OCI-LY7 (cell line): ENCODE data around the gene RTL1. TPM values are rescaled to one million over a fixed set of nuclear protein-coding genes. Genes with fewer than 3 reads are reported as not detected.
A peak's percentile ranks its signal among the peaks of the same experiment; 100 is the strongest.

Experiments used
- BruUV-seq: library from RNA; stranded (reverse); fragments of 400-500 nt; replicated peaks from 2 replicates; lab custom pipeline; 2021; lab: Mats Ljungman, UMichigan
- CTCF ChIA-PET: fragments of 300-600 bp; sonication (Branson Sonifier 250); formaldehyde crosslinking; loops from one replicate; lab custom pipeline; 2022; ENCODE audit warnings: antibody characterized with exemption; ENCODE audit not compliant: unreplicated experiment; lab: Charles Lee
- POLR2A ChIA-PET: fragments of 300-600 bp; sonication (Branson Sonifier 250); formaldehyde crosslinking; loops from one replicate; lab custom pipeline; 2022; ENCODE audit warnings: antibody characterized with exemption; lab: Charles Lee
- DNase-seq: peaks from one replicate; pipeline ENCODE4 v3.0.0-alpha.2; 2015; ENCODE audit warnings: low spot score
- H2AFZ ChIP-seq: fragments of 200-600 bp; sonication (generic), shearing (Covaris generic); 2 replicates; pipeline ENCODE4 v1.6.1; 2014; ENCODE audit warnings: mild to moderate bottlenecking, antibody characterized with exemption, low read length, moderate library complexity
- H3K27ac ChIP-seq: fragments of 200-600 bp; sonication (generic); 2 replicates; pipeline ENCODE4 v1.5.1; 2014; ENCODE audit warnings: mixed run types, low read depth, mild to moderate bottlenecking, moderate library complexity, low read length, inconsistent platforms; ENCODE audit not compliant: poor library complexity, severe bottlenecking
- H3K36me3 ChIP-seq: fragments of 200-600 bp; sonication (generic); 2 replicates; pipeline ENCODE4 v1.6.1; 2014; ENCODE audit warnings: mild to moderate bottlenecking, antibody characterized with exemption, low read length, moderate library complexity, mixed read lengths; ENCODE audit not compliant: insufficient read depth
- H3K4me1 ChIP-seq: fragments of 200-600 bp; sonication (generic); 2 replicates; pipeline ENCODE4 v1.5.1; 2014; ENCODE audit warnings: mild to moderate bottlenecking, low read length; ENCODE audit not compliant: insufficient read depth, poor library complexity, severe bottlenecking
- H3K4me2 ChIP-seq: fragments of 200-600 bp; sonication (generic); 2 replicates; pipeline ENCODE4 v1.6.1; 2014; ENCODE audit warnings: mild to moderate bottlenecking, low read length
- H3K4me3 ChIP-seq: fragments of 200-600 bp; sonication (generic); 2 replicates; pipeline ENCODE4 v1.5.1; 2014; ENCODE audit warnings: mild to moderate bottlenecking, low read depth, low read length; ENCODE audit not compliant: poor library complexity, severe bottlenecking
- H3K79me2 ChIP-seq: fragments of 200-600 bp; sonication (generic); 2 replicates; pipeline ENCODE4 v1.6.1; 2016; ENCODE audit warnings: low read depth, mild to moderate bottlenecking, low read length, moderate library complexity, mixed read lengths; ENCODE audit not compliant: insufficient read depth
- H3K9me2 ChIP-seq: fragments of 200-600 bp; sonication (generic); 2 replicates; pipeline ENCODE4 v1.6.1; 2016; ENCODE audit warnings: mild to moderate bottlenecking, low read length, mixed read lengths; ENCODE audit not compliant: insufficient read depth
- H3K9me3 ChIP-seq: fragments of 200-600 bp; sonication (generic); 2 replicates; pipeline ENCODE4 v1.6.1; 2014; ENCODE audit warnings: mild to moderate bottlenecking, mixed run types, low read length, mixed read lengths
- H4K20me1 ChIP-seq: fragments of 200-600 bp; sonication (generic); 2 replicates; pipeline ENCODE4 v1.6.1; 2014; ENCODE audit warnings: mild to moderate bottlenecking, antibody characterized with exemption, low read length, moderate library complexity, mixed read lengths; ENCODE audit not compliant: insufficient read depth
- EZH2phosphoT487 ChIP-seq: fragments of 200-600 bp; sonication (generic); IDR thresholded peaks from 2 replicates; pipeline ENCODE4 v1.6.1; 2018; ENCODE audit warnings: low read depth, borderline replicate concordance, mild to moderate bottlenecking, mixed run types, antibody characterized with exemption, low read length, moderate library complexity, mixed read lengths
- intact Hi-C: fragments of 100-400 bp; cut with micrococcal nuclease; formaldehyde crosslinking; loops from one replicate; pipeline ENCODE4 v1.10.0; 2022; ENCODE audit not compliant: unreplicated experiment
- total RNA-seq, 2 experiments: library from RNA; depleted of rRNA in 1 of 2; stranded (reverse); fragments of >200 nt in 1 of 2; shearing (Covaris generic) in 1 of 2; gene quantifications; 2 replicates each; pipeline ENCODE4 v1.2.3, GENCODE V29; 2014 to 2022
- TF ChIP-seq, protein P1 (sequence below): fragments of 200-600 bp; sonication (generic); conservative IDR thresholded peaks from 2 replicates; pipeline ENCODE4 v1.5.1; 2014; ENCODE audit warnings: mild to moderate bottlenecking, antibody characterized with exemption, low read length, moderate library complexity, mixed read lengths

Gene RTL1
- total RNA-seq, 2 experiments from 2014 or later: not detected

DNA sequence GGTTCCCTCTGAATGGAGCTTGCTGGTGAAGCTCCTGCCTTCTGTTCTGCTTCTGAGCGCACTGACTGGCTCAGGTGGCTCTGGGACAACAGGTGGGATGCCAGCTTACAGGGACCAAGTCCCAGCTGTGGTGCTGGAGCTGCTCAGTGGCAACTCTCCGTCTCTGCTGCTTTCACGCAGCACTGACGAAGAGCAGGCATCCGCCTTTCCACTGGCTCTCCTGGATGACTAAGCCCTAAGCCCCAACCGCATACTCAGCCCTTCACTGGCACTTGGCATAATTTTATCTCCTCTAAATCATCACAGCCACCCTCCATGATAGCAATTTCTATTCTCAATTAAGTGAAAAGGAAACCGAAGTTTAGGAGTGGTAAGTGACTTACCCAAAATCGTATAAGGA, 3.7 kb upstream of the RTL1 start:
- no peak overlapping the region for H3K4me2 ChIP-seq
- CTCF ChIA-PET: no interaction called here
- no peak for DNase-seq
- no peak overlapping the region for H3K4me3 ChIP-seq
- H3K27ac ChIP-seq: no peak overlapping the region
- H3K36me3 ChIP-seq: no peaks in the 10 kb centered on the region
- no peaks in the 10 kb centered on the region for H4K20me1 ChIP-seq
- no peaks in the 10 kb centered on the region for H3K9me3 ChIP-seq
- no TSS peak for BruUV-seq
- no peak overlapping the region for H2AFZ ChIP-seq
- POLR2A ChIA-PET: no interaction called here
- H3K79me2 ChIP-seq: no peaks in the 10 kb centered on the region
- TF ChIP-seq EZH2phosphoT487: no peak
- TF ChIP-seq, protein P1, sequence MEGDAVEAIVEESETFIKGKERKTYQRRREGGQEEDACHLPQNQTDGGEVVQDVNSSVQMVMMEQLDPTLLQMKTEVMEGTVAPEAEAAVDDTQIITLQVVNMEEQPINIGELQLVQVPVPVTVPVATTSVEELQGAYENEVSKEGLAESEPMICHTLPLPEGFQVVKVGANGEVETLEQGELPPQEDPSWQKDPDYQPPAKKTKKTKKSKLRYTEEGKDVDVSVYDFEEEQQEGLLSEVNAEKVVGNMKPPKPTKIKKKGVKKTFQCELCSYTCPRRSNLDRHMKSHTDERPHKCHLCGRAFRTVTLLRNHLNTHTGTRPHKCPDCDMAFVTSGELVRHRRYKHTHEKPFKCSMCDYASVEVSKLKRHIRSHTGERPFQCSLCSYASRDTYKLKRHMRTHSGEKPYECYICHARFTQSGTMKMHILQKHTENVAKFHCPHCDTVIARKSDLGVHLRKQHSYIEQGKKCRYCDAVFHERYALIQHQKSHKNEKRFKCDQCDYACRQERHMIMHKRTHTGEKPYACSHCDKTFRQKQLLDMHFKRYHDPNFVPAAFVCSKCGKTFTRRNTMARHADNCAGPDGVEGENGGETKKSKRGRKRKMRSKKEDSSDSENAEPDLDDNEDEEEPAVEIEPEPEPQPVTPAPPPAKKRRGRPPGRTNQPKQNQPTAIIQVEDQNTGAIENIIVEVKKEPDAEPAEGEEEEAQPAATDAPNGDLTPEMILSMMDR: no peak
- H3K4me1 ChIP-seq: no peaks in the 10 kb centered on the region
- intact Hi-C loops: loop anchor here (2.0 kb wide), 1 partner anchor 722 kb away; no protein-coding TSS in a partner anchor
- H3K9me2 ChIP-seq: no peaks in the 10 kb centered on the region

DNA sequence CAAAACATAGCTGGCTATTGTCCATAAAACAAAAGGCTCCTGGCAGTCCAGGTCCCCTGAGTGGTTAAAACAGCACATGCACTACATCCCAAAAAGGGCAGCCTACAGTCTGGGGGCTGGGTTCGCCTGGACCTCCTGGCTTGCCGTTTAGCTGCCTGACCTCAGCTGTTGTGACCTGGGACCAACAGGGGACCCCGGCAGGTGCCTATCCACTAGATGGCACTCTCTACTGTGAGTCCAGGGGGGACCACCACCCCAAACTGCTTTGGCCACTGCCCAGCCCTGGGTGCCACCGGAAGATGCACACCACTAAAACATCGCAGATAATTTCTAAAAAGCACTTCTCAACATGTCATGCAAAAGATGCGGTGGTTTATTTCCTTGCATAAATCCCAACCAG, 2.9 kb upstream of the RTL1 start:
- Histone ChIP-seq H3K4me1 (no peaks in the 10 kb centered on the region), H3K27ac (no peak overlapping the region), H3K4me2 (no peak overlapping the region), H4K20me1 (no peaks in the 10 kb centered on the region), H3K4me3 (no peak overlapping the region), H2AFZ (no peak overlapping the region), H3K9me2 (no peaks in the 10 kb centered on the region), H3K79me2 (no peaks in the 10 kb centered on the region), H3K36me3 (no peaks in the 10 kb centered on the region), H3K9me3 (no peaks in the 10 kb centered on the region)
- ChIA-PET CTCF (no interaction called here), POLR2A (no interaction called here)
- peak; percentile 26 for DNase-seq
- intact Hi-C loops: loop anchor here (2.0 kb wide), 1 partner anchor 722 kb away; no protein-coding TSS in a partner anchor
- BruUV-seq: no TSS peak
- TF ChIP-seq, protein P1: peak; percentile 77
- no peak for TF ChIP-seq EZH2phosphoT487

DNA sequence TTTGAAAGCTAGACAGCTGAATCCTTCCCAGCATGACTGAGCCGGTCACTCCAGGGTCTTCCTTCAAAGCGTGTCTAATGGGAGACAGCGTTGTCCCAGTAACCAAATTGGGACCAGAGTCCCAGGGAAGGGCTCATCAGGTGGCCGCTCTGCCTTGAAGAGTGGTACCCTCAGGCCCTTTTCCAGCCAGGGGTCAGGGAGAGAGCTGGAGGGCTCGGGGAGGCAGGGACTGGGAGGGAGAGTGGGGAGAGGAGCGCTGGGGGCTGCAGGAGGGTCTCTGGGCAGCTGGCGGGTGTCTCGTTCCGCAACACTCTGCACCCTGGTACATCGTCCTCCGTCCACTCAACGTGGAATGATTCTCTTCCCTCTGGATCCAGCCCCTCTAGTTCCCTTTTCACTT, 1.6 kb upstream of the RTL1 start:
- Histone ChIP-seq H3K4me2 (no peak overlapping the region), H3K4me1 (no peaks in the 10 kb centered on the region), H3K9me2 (no peaks in the 10 kb centered on the region), H2AFZ (no peak overlapping the region), H3K27ac (no peak overlapping the region), H4K20me1 (no peaks in the 10 kb centered on the region), H3K79me2 (no peaks in the 10 kb centered on the region), H3K36me3 (no peaks in the 10 kb centered on the region), H3K4me3 (no peak overlapping the region), H3K9me3 (no peaks in the 10 kb centered on the region)
- no TSS peak for BruUV-seq
- ChIA-PET CTCF (no interaction called here), POLR2A (no interaction called here)
- no peak for TF ChIP-seq EZH2phosphoT487
- TF ChIP-seq, protein P1: no peak
- intact Hi-C loops: no loop called here
- DNase-seq: no peak
